ENCODE measurements around the gene CEP170. TPM values are rescaled to one million over a fixed set of nuclear protein-coding genes. Genes with fewer than 3 reads are reported as not detected.

The CEP170 gene
- polyA plus RNA-seq, 3 donors = 13.7 to 44.5 (median 17.4) TPM

DNA sequence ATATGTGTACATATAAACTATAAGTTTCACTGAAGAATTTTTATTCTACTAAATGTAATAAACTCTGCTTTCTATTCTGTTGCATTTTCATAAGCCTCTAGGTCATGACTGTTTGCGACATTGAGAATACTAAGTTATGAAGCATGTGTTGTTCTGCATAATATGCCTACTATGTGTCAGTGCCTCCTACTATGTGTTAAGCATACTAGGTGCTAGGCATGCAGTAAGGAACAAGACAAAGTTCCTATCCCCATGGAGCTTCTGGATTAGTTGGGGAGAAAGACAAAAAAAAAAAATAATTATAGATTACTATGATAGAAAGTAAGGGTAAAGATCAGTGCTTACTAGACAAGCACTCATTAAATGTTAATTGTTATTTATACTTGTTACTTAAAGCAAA is 2.1 kb upstream of the CEP170 start:
- H3K79me2 ChIP-seq (ENCODE audit: insufficient read depth, low read length) = peaks cover 84% of the 10 kb centered on the region
- H3K4me2 ChIP-seq (replicated peaks; ENCODE audit: extremely low read depth, low read length, poor library complexity, severe bottlenecking) = peak overlapping the region; percentile 86
- TF ChIP-seq, protein P1, sequence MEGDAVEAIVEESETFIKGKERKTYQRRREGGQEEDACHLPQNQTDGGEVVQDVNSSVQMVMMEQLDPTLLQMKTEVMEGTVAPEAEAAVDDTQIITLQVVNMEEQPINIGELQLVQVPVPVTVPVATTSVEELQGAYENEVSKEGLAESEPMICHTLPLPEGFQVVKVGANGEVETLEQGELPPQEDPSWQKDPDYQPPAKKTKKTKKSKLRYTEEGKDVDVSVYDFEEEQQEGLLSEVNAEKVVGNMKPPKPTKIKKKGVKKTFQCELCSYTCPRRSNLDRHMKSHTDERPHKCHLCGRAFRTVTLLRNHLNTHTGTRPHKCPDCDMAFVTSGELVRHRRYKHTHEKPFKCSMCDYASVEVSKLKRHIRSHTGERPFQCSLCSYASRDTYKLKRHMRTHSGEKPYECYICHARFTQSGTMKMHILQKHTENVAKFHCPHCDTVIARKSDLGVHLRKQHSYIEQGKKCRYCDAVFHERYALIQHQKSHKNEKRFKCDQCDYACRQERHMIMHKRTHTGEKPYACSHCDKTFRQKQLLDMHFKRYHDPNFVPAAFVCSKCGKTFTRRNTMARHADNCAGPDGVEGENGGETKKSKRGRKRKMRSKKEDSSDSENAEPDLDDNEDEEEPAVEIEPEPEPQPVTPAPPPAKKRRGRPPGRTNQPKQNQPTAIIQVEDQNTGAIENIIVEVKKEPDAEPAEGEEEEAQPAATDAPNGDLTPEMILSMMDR (IDR thresholded peaks at IDR 0.05) = no peak
- H3K27ac Mint-ChIP-seq = no peak overlapping the region
- H3K9me3 ChIP-seq (replicated peaks in 1 of 2; ENCODE audit: control insufficient read depth in 1 of 2, insufficient read depth in 1 of 2, low read length in 2 of 2) = no peaks in the 10 kb centered on the region
- no peak overlapping the region for H3K27ac ChIP-seq (ENCODE audit: low read depth in 1 of 2, low read length in 2 of 2)
- peaks cover 31 to 51% of the 10 kb centered on the region in 2 donors for H3K4me1 ChIP-seq (ENCODE audit: control insufficient read depth in 1 of 2, insufficient read depth in 2 of 2, low read length in 2 of 2)
- peaks cover 9% of the 10 kb centered on the region for H4K20me1 ChIP-seq (ENCODE audit: insufficient read depth, low read length)
- H3K36me3 Mint-ChIP-seq = peaks cover 0 to 8% of the 10 kb centered on the region in 2 donors
- no CpG with 5 or more reads among the region's 1 CpG for WGBS (ENCODE audit: insufficient coverage)
- H3K36me3 ChIP-seq (replicated peaks in 1 of 2; ENCODE audit: control insufficient read depth in 1 of 2, insufficient read depth in 2 of 2, low read length in 2 of 2) = no peaks in the 10 kb centered on the region
- no peak overlapping the region for H2AFZ ChIP-seq (ENCODE audit: insufficient read depth, low read depth, low read length, poor library complexity, severe bottlenecking)
- no peaks in the 10 kb centered on the region for H3K27me3 Mint-ChIP-seq (ENCODE audit: low read depth in 3 of 3)
- no peaks in the 10 kb centered on the region for H3K27me3 ChIP-seq (ENCODE audit: control insufficient read depth in 2 of 2, insufficient read depth in 2 of 2, low read length in 2 of 2)
- peaks cover 38% of the 10 kb centered on the region for H3K4me1 Mint-ChIP-seq
- intact Hi-C loops (cut with micrococcal nuclease) = loop anchor here in 1 of 2 donors (5.0 kb wide), 1 partner anchor 65 kb away; no protein-coding TSS in a partner anchor
- H3K9me3 Mint-ChIP-seq = peaks cover 0 to 2% (median 0%) of the 10 kb centered on the region in 7 donors
- H3K9ac ChIP-seq (ENCODE audit: insufficient read depth, low read length, poor library complexity, severe bottlenecking) = no peak overlapping the region
- peak overlapping the region in 1 of 3 experiments; percentile 96 for H3K4me3 ChIP-seq (replicated peaks in 1 of 3; ENCODE audit: low read depth in 2 of 3, low read length in 3 of 3)
- no peak for DNase-seq
- H3K4me3 Mint-ChIP-seq = no peak overlapping the region

DNA sequence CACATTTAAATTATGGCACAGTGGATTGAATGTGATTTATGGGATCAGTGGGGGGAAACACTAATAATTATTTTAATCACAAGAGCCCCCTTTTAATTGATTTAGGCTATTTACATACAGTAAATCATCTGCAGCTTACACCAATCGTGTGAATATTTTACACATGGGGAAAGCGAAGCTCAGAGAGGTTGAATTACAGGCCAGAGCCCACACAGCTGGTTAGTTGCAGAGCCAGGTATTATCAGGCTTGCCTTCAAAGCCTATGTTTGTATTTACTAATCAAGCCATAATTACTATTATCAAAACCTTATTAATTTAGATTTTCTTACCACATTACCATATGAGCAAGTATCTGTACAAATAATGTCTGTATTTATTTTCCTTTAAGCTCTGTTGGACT is 1.5 kb upstream of the CEP170 start:
- no CpG with 5 or more reads among the region's 2 CpGs for WGBS (ENCODE audit: insufficient coverage)
- Histone ChIP-seq H3K4me3 (replicated peaks in 1 of 3; ENCODE audit: low read depth in 2 of 3, low read length in 3 of 3) (peak overlapping the region; percentile 61 to 96 (median 74)), H3K79me2 (ENCODE audit: insufficient read depth, low read length) (peaks cover 85% of the 10 kb centered on the region), H3K36me3 (replicated peaks in 1 of 2; ENCODE audit: control insufficient read depth in 1 of 2, insufficient read depth in 2 of 2, low read length in 2 of 2) (no peaks in the 10 kb centered on the region), H3K27ac (ENCODE audit: low read depth in 1 of 2, low read length in 2 of 2) (peak overlapping the region in 1 of 2 donors; percentile 95), H3K9me3 (replicated peaks in 1 of 2; ENCODE audit: control insufficient read depth in 1 of 2, insufficient read depth in 1 of 2, low read length in 2 of 2) (no peaks in the 10 kb centered on the region), H3K4me1 (ENCODE audit: control insufficient read depth in 1 of 2, insufficient read depth in 2 of 2, low read length in 2 of 2) (peaks cover 31 to 57% of the 10 kb centered on the region in 2 donors), H3K4me2 (replicated peaks; ENCODE audit: extremely low read depth, low read length, poor library complexity, severe bottlenecking) (peak overlapping the region; percentile 86), H4K20me1 (ENCODE audit: insufficient read depth, low read length) (peaks cover 9% of the 10 kb centered on the region), H2AFZ (ENCODE audit: insufficient read depth, low read depth, low read length, poor library complexity, severe bottlenecking) (peak overlapping the region; percentile 89), H3K27me3 (ENCODE audit: control insufficient read depth in 2 of 2, insufficient read depth in 2 of 2, low read length in 2 of 2) (no peaks in the 10 kb centered on the region), H3K9ac (ENCODE audit: insufficient read depth, low read length, poor library complexity, severe bottlenecking) (peak overlapping the region; percentile 89)
- Mint-ChIP-seq H3K36me3 (peaks cover 5 to 8% of the 10 kb centered on the region in 2 donors), H3K27ac (peak overlapping the region; percentile 99 to 100 (median 99)), H3K4me1 (peaks cover 43% of the 10 kb centered on the region), H3K27me3 (ENCODE audit: low read depth in 3 of 3) (no peaks in the 10 kb centered on the region), H3K4me3 (peak overlapping the region; percentile 97 to 99), H3K9me3 (peaks cover 0 to 2% (median 0%) of the 10 kb centered on the region in 7 donors)
- intact Hi-C loops (cut with micrococcal nuclease) = loop anchor here in 1 of 2 donors (5.0 kb wide), 1 partner anchor 66 kb away; no protein-coding TSS in a partner anchor
- no peak for DNase-seq
- TF ChIP-seq, protein P1 (IDR thresholded peaks at IDR 0.05) = no peak
